IMR-90 (cell line): ENCODE data around the gene IMP3. TPM values are rescaled to one million over a fixed set of nuclear protein-coding genes. Genes with fewer than 3 reads are reported as not detected.
A peak's percentile ranks its signal among the peaks of the same experiment; 100 is the strongest.

Experiments
- ATAC-seq: fragments of 200-7000 bp; cut with Tn5 transposase; 2 replicates; pipeline ENCODE4 v1.9.1; 2020; ENCODE audit warnings: low read depth, mild to moderate bottlenecking, moderate library complexity
- BruUV-seq: library from RNA; stranded (reverse); fragments of 400-500 nt; replicated peaks from 2 replicates; lab custom pipeline; 2021; lab: Mats Ljungman, UMichigan
- CTCF ChIA-PET: fragments of 300-600 bp; formaldehyde crosslinking; extraction: SDS; loops from one replicate; lab custom pipeline; 2021; ENCODE audit warnings: antibody characterized with exemption; lab: Yijun Ruan, JAX
- POLR2A ChIA-PET: fragments of 300-600 bp; sonication (Branson Sonifier 250); formaldehyde crosslinking; loops from one replicate; lab custom pipeline; 2022; ENCODE audit warnings: antibody characterized with exemption; ENCODE audit not compliant: unreplicated experiment; lab: Charles Lee
- DNase-seq: peaks from one replicate; pipeline ENCODE4 v3.0.0; 2013
- H2AFZ ChIP-seq: replicated peaks from 2 replicates; pipeline ENCODE3; 2013; ENCODE audit warnings: low read length, mild to moderate bottlenecking; ENCODE audit not compliant: poor library complexity
- H2AK5ac ChIP-seq: 2 replicates; pipeline ENCODE4 v1.6.1; 2013; ENCODE audit warnings: low read depth, low read length, inconsistent platforms
- H2AK9ac ChIP-seq: replicated peaks from 2 replicates; pipeline ENCODE3; 2013; ENCODE audit warnings: mild to moderate bottlenecking, low read depth, low read length, moderate library complexity; ENCODE audit not compliant: poor library complexity
- H2BK120ac ChIP-seq: 2 replicates; pipeline ENCODE4 v1.6.1; 2013; ENCODE audit warnings: low read depth, low read length, inconsistent platforms
- H2BK15ac ChIP-seq: 3 replicates; pipeline ENCODE4 v1.6.1; 2013; ENCODE audit warnings: low read depth, low read length, inconsistent platforms
- H2BK20ac ChIP-seq: 2 replicates; pipeline ENCODE4 v1.6.1; 2013; ENCODE audit warnings: low read depth, mild to moderate bottlenecking, inconsistent platforms, low read length, moderate library complexity
- H2BK5ac ChIP-seq: 2 replicates; pipeline ENCODE4 v1.6.1; 2013; ENCODE audit warnings: mild to moderate bottlenecking, low read depth, low read length, inconsistent platforms; ENCODE audit not compliant: poor library complexity, severe bottlenecking
- H3K14ac ChIP-seq: replicated peaks from 2 replicates; pipeline ENCODE4 v1.6.1; 2013; ENCODE audit warnings: low read depth, low read length, inconsistent platforms
- H3K18ac ChIP-seq: 2 replicates; pipeline ENCODE4 v1.6.1; 2013; ENCODE audit warnings: low read depth, low read length, control low read depth
- H3K23ac ChIP-seq: 2 replicates; pipeline ENCODE4 v1.6.1; 2013; ENCODE audit warnings: low read depth, low read length, inconsistent platforms
- H3K27ac ChIP-seq: 2 replicates; pipeline ENCODE4 v1.5.1; 2013; ENCODE audit warnings: mild to moderate bottlenecking, control low read depth, low read length; ENCODE audit not compliant: insufficient read depth
- H3K27me3 ChIP-seq: 2 replicates; pipeline ENCODE4 v1.6.1; 2013; ENCODE audit warnings: low read length; ENCODE audit not compliant: control insufficient read depth, insufficient read depth
- H3K36me3 ChIP-seq: 2 replicates; pipeline ENCODE4 v1.6.1; 2013; ENCODE audit warnings: low read length, mixed read lengths; ENCODE audit not compliant: control insufficient read depth, insufficient read depth
- H3K4ac ChIP-seq: 2 replicates; pipeline ENCODE4 v1.6.1; 2013; ENCODE audit warnings: low read depth, low read length, inconsistent platforms
- H3K4me1 ChIP-seq: 2 replicates; pipeline ENCODE4 v1.6.1; 2013; ENCODE audit warnings: low read length, mixed read lengths; ENCODE audit not compliant: control insufficient read depth, insufficient read depth
- H3K4me2 ChIP-seq: 2 replicates; pipeline ENCODE4 v1.6.1; 2013; ENCODE audit warnings: low read depth, mild to moderate bottlenecking, control low read depth, low read length, moderate library complexity
- H3K4me3 ChIP-seq: 2 replicates; pipeline ENCODE4 v1.5.1; 2013; ENCODE audit warnings: low read depth, mild to moderate bottlenecking, control low read depth, low read length, moderate library complexity; ENCODE audit not compliant: insufficient read depth
- H3K56ac ChIP-seq: 2 replicates; pipeline ENCODE4 v1.6.1; 2013; ENCODE audit warnings: low read length, inconsistent platforms; ENCODE audit not compliant: insufficient read depth; ENCODE audit errors: extremely low read depth
- H3K79me1 ChIP-seq, 2 experiments: 2 replicates each; pipeline ENCODE4 v1.6.1; 2013; ENCODE audit warnings: low read length in 2 of 2, inconsistent platforms in 1 of 2, low read depth in 1 of 2
- H3K9ac ChIP-seq: 2 replicates; pipeline ENCODE4 v1.6.1; 2013; ENCODE audit warnings: low read depth, low read length, control low read depth
- H3K9me1 ChIP-seq: 2 replicates; pipeline ENCODE4 v1.6.1; 2013; ENCODE audit warnings: low read length, inconsistent platforms; ENCODE audit not compliant: insufficient read depth
- H3K9me3 ChIP-seq: 2 replicates; pipeline ENCODE4 v1.6.1; 2013; ENCODE audit warnings: low read length; ENCODE audit not compliant: control insufficient read depth, insufficient read depth
- H4K20me1 ChIP-seq: 2 replicates; pipeline ENCODE4 v1.6.1; 2013; ENCODE audit warnings: low read length, inconsistent platforms; ENCODE audit not compliant: insufficient read depth
- H4K5ac ChIP-seq: 2 replicates; pipeline ENCODE4 v1.6.1; 2013; ENCODE audit warnings: mild to moderate bottlenecking, low read depth, low read length, control low read depth
- H4K8ac ChIP-seq, 2 experiments: 2 replicates each; pipeline ENCODE4 v1.6.1; 2013; ENCODE audit warnings: low read depth in 2 of 2, low read length in 2 of 2, control low read depth in 1 of 2, inconsistent platforms in 1 of 2
- H4K91ac ChIP-seq: 2 replicates; pipeline ENCODE4 v1.6.1; 2013; ENCODE audit warnings: low read depth, low read length, inconsistent platforms; ENCODE audit not compliant: insufficient read depth
- BHLHE40 ChIP-seq: fragments of 150-350 bp; IDR thresholded peaks from 2 replicates; pipeline ENCODE4 v1.6.1; 2016; ENCODE audit warnings: mild to moderate bottlenecking, low read depth, low read length
- CEBPB ChIP-seq: IDR thresholded peaks from 2 replicates; pipeline ENCODE4 v1.6.1; 2012; ENCODE audit warnings: low read depth, low read length, improper control_type of control experiment
- CHD1 ChIP-seq: IDR thresholded peaks from 2 replicates; pipeline ENCODE4 v1.6.1; 2012; ENCODE audit warnings: low read depth, low read length, improper control_type of control experiment
- CTCF ChIP-seq: conservative IDR thresholded peaks from 2 replicates; pipeline ENCODE4 v1.5.1; 2012; ENCODE audit warnings: mild to moderate bottlenecking, low read depth, low read length, improper control_type of control experiment
- ELK1 ChIP-seq: fragments of 150-350 bp; IDR thresholded peaks from 2 replicates; pipeline ENCODE4 v1.6.1; 2016; ENCODE audit warnings: low read depth, mild to moderate bottlenecking, low read length, moderate library complexity, borderline replicate concordance
- MAFK ChIP-seq: IDR thresholded peaks from 2 replicates; pipeline ENCODE4 v1.6.1; 2012; ENCODE audit warnings: low read depth, low read length, improper control_type of control experiment
- MAZ ChIP-seq: IDR thresholded peaks from 2 replicates; pipeline ENCODE4 v1.6.1; 2012; ENCODE audit warnings: low read depth, mild to moderate bottlenecking, low read length, improper control_type of control experiment, moderate library complexity, borderline replicate concordance
- MXI1 ChIP-seq: IDR thresholded peaks from 2 replicates; pipeline ENCODE4 v1.6.1; 2012; ENCODE audit warnings: low read depth, mild to moderate bottlenecking, low read length, moderate library complexity, borderline replicate concordance
- POLR2A ChIP-seq: IDR thresholded peaks from 2 replicates; pipeline ENCODE4 v1.6.1; 2012; ENCODE audit warnings: mild to moderate bottlenecking, low read depth, low read length
- RCOR1 ChIP-seq: IDR thresholded peaks from 2 replicates; pipeline ENCODE4 v1.6.1; 2012; ENCODE audit warnings: mild to moderate bottlenecking, low read length, improper control_type of control experiment; ENCODE audit not compliant: insufficient replicate concordance
- RFX5 ChIP-seq: IDR thresholded peaks from 2 replicates; pipeline ENCODE4 v1.8.0; 2012; ENCODE audit warnings: low read depth, mild to moderate bottlenecking, low read length, moderate library complexity
- SMC3 ChIP-seq: fragments of 150-350 bp; IDR thresholded peaks from 2 replicates; pipeline ENCODE4 v1.6.1; 2016; ENCODE audit warnings: low read depth, mild to moderate bottlenecking, antibody characterized with exemption, low read length, moderate library complexity
- USF2 ChIP-seq: fragments of 150-350 bp; IDR thresholded peaks from 2 replicates; pipeline ENCODE4 v1.6.1; 2017; ENCODE audit warnings: mild to moderate bottlenecking, antibody characterized with exemption, low read length, low read depth
- WGBS, 2 experiments: methylation state at CpG; one replicate each; pipeline versions ENCODE4 v1.1.5 to v1.1.7; 2013; ENCODE audit warnings: missing lambda C conversion rate in 2 of 2; ENCODE audit not compliant: insufficient read length in 1 of 2; ENCODE audit errors: extremely low coverage in 2 of 2; 5-methylcytosine and 5-hydroxymethylcytosine counted together
- dilution Hi-C: fragments of 300-500 bp; cut with HindIII; formaldehyde crosslinking; loops from one replicate; pipeline ENCODE4 v1.14.3; 2018; ENCODE audit warnings: low sequenced_read_pairs; ENCODE audit not compliant: unreplicated experiment
- in situ Hi-C: fragments of 300-500 bp; cut with MboI; formaldehyde crosslinking; loops from 3 replicates; pipeline ENCODE4 v1.14.3; 2019; ENCODE audit warnings: low sequenced_read_pairs, inconsistent platforms, mixed read lengths
- intact Hi-C: fragments of 100-400 bp; cut with micrococcal nuclease; formaldehyde crosslinking; loops from 2 replicates; pipeline ENCODE4 v1.10.0; 2022
- polyA plus RNA-seq, 3 experiments: library from polyadenylated mRNA; depleted of rRNA; stranded (reverse); fragments of >200 nt; gene quantifications; 2 replicates each; pipeline ENCODE4 v1.2.3, GENCODE V29; 2012; ENCODE audit warnings: low replicate concordance in 1 of 3
- total RNA-seq: library from RNA; depleted of rRNA; stranded (reverse); fragments of >200 nt; gene quantifications from 2 replicates; pipeline ENCODE4 v1.2.3, GENCODE V29; 2012

The IMP3 gene
- total and polyA plus RNA-seq, 2 of the 4 experiments (the other 2 are of a cell fraction), result 42.1 to 59.3 TPM

GRCh38 chr15:75649045-75649761, 9.2 kb upstream of the IMP3 start:
- H2BK5ac ChIP-seq, result peak overlapping the region; percentile 95
- peak overlapping the region; percentile 100 for H2AK9ac ChIP-seq
- H2AK5ac ChIP-seq, result peak overlapping the region; percentile 87
- intact Hi-C loops (no loop called here), in situ Hi-C loops (no loop called here), dilution Hi-C loops (no loop called here)
- ChIA-PET CTCF (no interaction called here), POLR2A (interaction anchor here (1.0 kb wide), 2 partner anchors 12 to 196 kb away, joined by 3 to 12 read pairs; no protein-coding TSS in a partner anchor)
- peak overlapping the region; percentile 93; the same call in 1 of the 2 replicates for H3K56ac ChIP-seq
- peaks cover 38% of the 10 kb centered on the region for H3K9me1 ChIP-seq
- H4K8ac ChIP-seq, result peak overlapping the region; percentile 91 to 95; a peak in 3 of 4 replicates
- H3K4ac ChIP-seq, result peak overlapping the region; percentile 98
- H3K14ac ChIP-seq, result peak overlapping the region; percentile 99
- peak overlapping the region; percentile 88 for H3K4me3 ChIP-seq
- no peak overlapping the region for H3K18ac ChIP-seq
- no peak for DNase-seq
- ATAC-seq, result no peak
- peaks cover 54% of the 10 kb centered on the region for H4K20me1 ChIP-seq
- peak overlapping the region; percentile 64; the same call in 1 of the 2 replicates for H2BK120ac ChIP-seq
- H3K27me3 ChIP-seq, result no peaks in the 10 kb centered on the region
- H2AFZ ChIP-seq, result peak overlapping the region; percentile 94
- H4K91ac ChIP-seq, result peak overlapping the region; percentile 97
- H3K79me1 ChIP-seq, result peaks cover 29 to 83% of the 10 kb centered on the region in 2 experiments
- BruUV-seq, result no TSS peak
- peaks cover 44% of the 10 kb centered on the region for H3K4me1 ChIP-seq
- peak overlapping the region; percentile 94 for H3K27ac ChIP-seq
- no peak overlapping the region for H4K5ac ChIP-seq
- 85% methylated on average over 4 of the region's 19 CpGs; no CpG with 5 or more reads in 1 of the 2 experiments for WGBS, 2 experiments
- H2BK15ac ChIP-seq, result peak overlapping the region; percentile 55; the same call in 1 of the 3 replicates
- H2BK20ac ChIP-seq, result 0 out of 2 replicates have a peak overlapping the region, but pooled peaks have one; percentile 3
- peak overlapping the region; percentile 92 for H3K4me2 ChIP-seq
- peak overlapping the region; percentile 99 for H3K23ac ChIP-seq
- peak overlapping the region; percentile 99 for H3K9ac ChIP-seq
- no peaks in the 10 kb centered on the region for H3K9me3 ChIP-seq
- peaks cover 32% of the 10 kb centered on the region for H3K36me3 ChIP-seq
- TF ChIP-seq RFX5 (no peak), CEBPB (no peak), MXI1 (no peak), SMC3 (no peak), CHD1 (no peak), MAZ (no peak), ELK1 (no peak), MAFK (no peak), CTCF (no peak), RCOR1 (no peak), BHLHE40 (no peak), USF2 (no peak), POLR2A (no peak)
